Measurements from ENCODE around the gene NBPF3.

DNA sequence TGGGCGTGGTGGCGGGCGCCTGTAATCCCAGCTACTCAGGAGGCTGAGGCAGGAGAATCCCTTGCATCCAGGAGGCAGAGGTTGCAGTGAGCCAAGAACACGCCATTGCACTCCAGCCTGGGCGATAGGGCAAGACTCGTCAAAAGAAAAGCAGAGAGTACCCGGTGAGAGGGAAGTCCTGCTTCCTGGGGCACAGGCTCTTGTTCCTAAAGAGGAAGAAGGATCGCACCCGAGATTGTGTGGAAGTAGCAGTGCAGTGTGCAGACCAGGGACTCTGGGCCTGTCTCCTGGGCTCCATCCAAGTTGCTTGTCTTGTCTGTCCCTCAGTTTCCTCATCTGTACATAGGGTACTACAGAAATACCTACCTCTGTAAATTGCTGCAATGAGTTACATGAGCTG lies 29.6 kb downstream of the NBPF3 start:
- no peak for TF ChIP-seq POLR2A (IDR thresholded peaks at IDR 0.05; ENCODE audit: low read depth, low read length)
- no peak for TF ChIP-seq POLR2AphosphoS5 (IDR thresholded peaks at IDR 0.05; ENCODE audit: low read depth, low read length)
- TF ChIP-seq TAF1 (IDR thresholded peaks at IDR 0.05; ENCODE audit: low read depth, low read length), result no peak
- no peak for TF ChIP-seq SPI1 (IDR thresholded peaks at IDR 0.05; ENCODE audit: low read depth, low read length)
- TF ChIP-seq PAX5 (IDR thresholded peaks at IDR 0.05; ENCODE audit: insufficient read depth, low read length, severe bottlenecking), result no peak
